B cell (primary cell): Measurements from ENCODE around the gene CPED1. TPM values are rescaled to one million over a fixed set of nuclear protein-coding genes. Genes with fewer than 3 reads are reported as not detected.

ENCODE experiments used
- ATAC-seq: fragments of 200-7000 bp; cut with Tn5 transposase; one replicate; pipeline ENCODE4 v1.10.0; 2021; ENCODE audit warnings: low read depth, mild to moderate bottlenecking, moderate number of reproducible peaks, moderate library complexity
- CTCF ChIA-PET: fragments of 350-600 bp; sonication (Branson Sonifier 250); formaldehyde crosslinking; loops from one replicate; lab custom pipeline; 2021; ENCODE audit warnings: antibody characterized with exemption, inconsistent platforms; lab: Charles Lee
- POLR2A ChIA-PET: fragments of 350-600 bp; sonication (Branson Sonifier 250); formaldehyde crosslinking; loops from one replicate; lab custom pipeline; 2021; ENCODE audit warnings: antibody characterized with exemption; lab: Charles Lee
- DNase-seq: peaks from one replicate; pipeline ENCODE4 v3.0.0; 2013
- H2AFZ ChIP-seq: 2 replicates; pipeline ENCODE4 v1.6.1; 2012; ENCODE audit warnings: mild to moderate bottlenecking, low read depth, low read length; ENCODE audit not compliant: insufficient read depth, poor library complexity, severe bottlenecking
- H3K27ac ChIP-seq, 2 donors: 1 replicate in 1 of 2; 2 replicates in 1 of 2; pipeline ENCODE4 v1.5.1; 2012 to 2013; ENCODE audit warnings: low read length in 2 of 2, mild to moderate bottlenecking in 2 of 2, moderate library complexity in 1 of 2
- H3K27me3 ChIP-seq, 4 experiments: fragments of 200-600 bp in 1 of 4; sonication (generic) in 1 of 4; replicated peaks in 1 of 4; 1 replicate in 2 of 4; 2 replicates in 2 of 4; pipeline versions ENCODE4 v1.6.1 to v1.7.0; 2013 to 2016; ENCODE audit warnings: low read length in 3 of 4, mild to moderate bottlenecking in 2 of 4, mixed read lengths in 1 of 4, moderate library complexity in 1 of 4; ENCODE audit not compliant: insufficient read depth in 4 of 4, control insufficient read depth in 3 of 4; ENCODE audit errors: control extremely low read depth in 1 of 4
- H3K36me3 ChIP-seq, 2 experiments: replicated peaks in 1 of 2; 1 replicate in 1 of 2; 2 replicates in 1 of 2; pipeline versions ENCODE4 v1.6.1 to v1.7.1; 2013; ENCODE audit warnings: low read length in 1 of 2; ENCODE audit not compliant: insufficient read depth in 2 of 2, control insufficient read depth in 1 of 2; ENCODE audit errors: control extremely low read depth in 1 of 2, extremely low read depth in 1 of 2
- H3K4me1 ChIP-seq, 2 donors: fragments of 200-600 bp in 1 of 2; sonication (generic) in 1 of 2; 1 replicate in 1 of 2; 2 replicates in 1 of 2; pipeline versions ENCODE4 v1.5.1 to v1.6.1; 2013 to 2017; ENCODE audit warnings: low read length in 2 of 2; ENCODE audit not compliant: control insufficient read depth in 2 of 2, insufficient read depth in 2 of 2
- H3K4me2 ChIP-seq: replicated peaks from 2 replicates; pipeline ENCODE3; 2012; ENCODE audit warnings: mild to moderate bottlenecking, low read depth, low read length; ENCODE audit not compliant: poor library complexity, severe bottlenecking
- H3K4me3 ChIP-seq, 5 experiments: fragments of 200-600 bp in 1 of 5; sonication (generic) in 1 of 5; 1 replicate in 3 of 5; 2 replicates in 2 of 5; pipeline versions ENCODE4 v1.5.1 to v1.7.0; 2011 to 2016; ENCODE audit warnings: low read length in 4 of 5, mild to moderate bottlenecking in 4 of 5, low read depth in 2 of 5, control low read depth in 1 of 5, moderate library complexity in 1 of 5; ENCODE audit not compliant: insufficient read depth in 1 of 5; ENCODE audit errors: control extremely low read depth in 1 of 5, extremely low read depth in 1 of 5
- H3K79me2 ChIP-seq: fragments of 200-600 bp; sonication (generic); one replicate; pipeline ENCODE4 v1.6.0; 2016; ENCODE audit warnings: low read length; ENCODE audit not compliant: control insufficient read depth, insufficient read depth
- H3K9ac ChIP-seq: fragments of 200-600 bp; sonication (generic); 2 replicates; pipeline ENCODE4 v1.6.1; 2017; ENCODE audit warnings: mild to moderate bottlenecking, low read length, moderate library complexity
- H3K9me3 ChIP-seq, 3 donors: one replicate each; pipeline versions ENCODE4 v1.6.1 to v1.7.1; 2013; ENCODE audit warnings: low read length in 2 of 3; ENCODE audit not compliant: control insufficient read depth in 2 of 3, insufficient read depth in 1 of 3; ENCODE audit errors: control extremely low read depth in 1 of 3
- H4K20me1 ChIP-seq: 2 replicates; pipeline ENCODE4 v1.6.0; 2012; ENCODE audit warnings: mild to moderate bottlenecking, low read length; ENCODE audit not compliant: insufficient read depth, control insufficient read depth, poor library complexity, severe bottlenecking
- H3K27ac Mint-ChIP-seq: one replicate; pipeline ENCODE4 v1.8.0; 2021; ENCODE audit warnings: mixed read lengths
- H3K27me3 Mint-ChIP-seq: one replicate; pipeline ENCODE4 v1.8.0; 2021; ENCODE audit warnings: mixed read lengths
- H3K4me1 Mint-ChIP-seq: one replicate; pipeline ENCODE4 v1.8.0; 2021; ENCODE audit warnings: mixed read lengths
- H3K4me3 Mint-ChIP-seq: one replicate; pipeline ENCODE4 v1.8.0; 2021; ENCODE audit warnings: mixed read lengths
- H3K9me3 Mint-ChIP-seq: one replicate; pipeline ENCODE4 v1.8.0; 2022; ENCODE audit warnings: mixed read lengths; ENCODE audit not compliant: insufficient read depth
- CTCF ChIP-seq: fragments of 200-600 bp; IDR thresholded peaks from one replicate; pipeline ENCODE4 v1.8.0; 2022; ENCODE audit warnings: antibody characterized with exemption, mild to moderate bottlenecking
- EZH2 ChIP-seq: IDR thresholded peaks from 2 replicates; pipeline ENCODE4 v1.6.1; 2012; ENCODE audit warnings: borderline replicate concordance, low read depth, mild to moderate bottlenecking, moderate library complexity, low read length; ENCODE audit not compliant: insufficient read depth, poor library complexity, severe bottlenecking
- WGBS: methylation state at CpG from one replicate; pipeline ENCODE4 v1.1.5; 2013; ENCODE audit warnings: missing lambda C conversion rate; ENCODE audit not compliant: insufficient coverage; 5-methylcytosine and 5-hydroxymethylcytosine counted together
- intact Hi-C: fragments of 100-400 bp; cut with micrococcal nuclease; formaldehyde crosslinking; loops from one replicate; pipeline ENCODE4 v1.10.0; 2022
- polyA plus RNA-seq: library from polyadenylated mRNA; depleted of rRNA; stranded (reverse); fragments of >200 nt; gene quantifications from 2 replicates; pipeline ENCODE4 v1.2.3, GENCODE V29; 2012
- total RNA-seq, 2 donors: library from RNA; stranded (reverse); fragments of 120-200 nt in 1 of 2; gene quantifications; 1 replicate in 1 of 2; 2 replicates in 1 of 2; pipeline versions ENCODE4 v1.2.3 to v1.2.4, GENCODE V29; 2013 to 2022

The CPED1 gene
- total and polyA plus RNA-seq, 2 donors (not counting 1 experiment from before 2014, with no cell fraction given), result 0.44 to 3.8 TPM

DNA sequence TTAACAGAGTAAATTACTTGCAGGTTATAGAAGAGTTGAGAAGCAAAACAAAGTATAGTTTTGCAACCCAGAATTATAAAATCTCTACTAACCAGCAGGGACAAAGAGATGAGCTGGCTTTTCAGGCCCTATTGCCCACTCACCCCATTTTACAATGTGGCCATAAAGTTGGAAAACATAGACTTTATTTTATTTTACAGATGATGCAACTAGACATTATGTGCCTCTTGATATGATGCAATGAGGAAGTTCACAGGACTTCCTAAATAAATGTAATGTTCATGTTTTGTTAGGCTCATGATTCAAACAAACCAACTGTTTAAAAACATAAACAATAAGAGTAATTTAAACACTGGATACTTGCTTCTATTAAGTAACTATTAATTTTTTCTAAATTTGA lies 199.2 kb downstream of the CPED1 start:
- DNase-seq (no peak), ATAC-seq (no peak)
- H3K27ac ChIP-seq, result no peak overlapping the region
- no peaks in the 10 kb centered on the region for H3K27me3 Mint-ChIP-seq
- H3K9ac ChIP-seq, result no peak overlapping the region
- peaks cover 7% of the 10 kb centered on the region for H3K9me3 Mint-ChIP-seq
- peak overlapping the region; percentile 4 for H3K4me2 ChIP-seq
- H2AFZ ChIP-seq, result no peak overlapping the region
- H3K4me1 ChIP-seq, result peaks cover 25 to 38% of the 10 kb centered on the region in 2 donors
- no peaks in the 10 kb centered on the region for H3K27me3 ChIP-seq
- peaks cover 6 to 11% (median 9%) of the 10 kb centered on the region in 3 donors for H3K9me3 ChIP-seq
- H3K27ac Mint-ChIP-seq, result no peak overlapping the region
- intact Hi-C loops, result no loop called here
- TF ChIP-seq EZH2, result no peak
- TF ChIP-seq CTCF, result no peak
- H3K79me2 ChIP-seq, result no peaks in the 10 kb centered on the region
- no peak overlapping the region for H3K4me3 Mint-ChIP-seq
- H3K4me1 Mint-ChIP-seq, result peaks cover 54% of the 10 kb centered on the region
- POLR2A ChIA-PET, result no interaction called here
- CTCF ChIA-PET, result no interaction called here
- H4K20me1 ChIP-seq, result no peaks in the 10 kb centered on the region
- H3K36me3 ChIP-seq, result no peaks in the 10 kb centered on the region
- H3K4me3 ChIP-seq, result peak overlapping the region in 1 of 5 experiments; percentile 13

DNA sequence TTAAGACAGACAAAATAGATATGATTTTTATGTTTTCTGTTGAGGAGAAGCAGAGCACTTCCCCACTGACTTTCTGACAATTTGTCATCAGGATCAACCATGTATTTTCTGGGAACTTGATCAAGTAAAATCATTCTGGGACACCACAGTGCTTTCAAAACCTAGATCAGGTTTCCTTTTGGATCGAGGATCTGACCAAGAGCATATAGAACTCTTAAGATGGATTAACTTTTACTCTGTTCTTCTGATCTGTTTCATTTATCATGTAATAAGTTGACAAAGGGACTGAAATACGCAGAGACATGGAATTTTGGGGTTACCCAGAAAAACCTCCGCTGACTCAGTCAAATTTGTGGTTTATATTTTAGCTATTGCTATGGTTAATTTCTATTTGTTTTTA lies 204.3 kb downstream of the CPED1 start:
- CTCF ChIA-PET, result interaction anchor here (1.0 kb wide), 1 partner anchor 137 kb away, joined by 4 read pairs; no protein-coding TSS in a partner anchor
- H3K27ac Mint-ChIP-seq, result peak overlapping the region; percentile 66
- H3K27me3 Mint-ChIP-seq, result no peaks in the 10 kb centered on the region
- Histone ChIP-seq H3K4me2 (no peak overlapping the region), H3K4me1 (peaks cover 0 to 5% of the 10 kb centered on the region in 2 donors), H3K4me3 (peak overlapping the region in 1 of 5 experiments; percentile 3), H3K9ac (no peak overlapping the region), H3K27ac (peak overlapping the region in 1 of 2 donors; percentile 18), H3K79me2 (no peaks in the 10 kb centered on the region), H3K27me3 (no peaks in the 10 kb centered on the region), H3K36me3 (no peaks in the 10 kb centered on the region), H3K9me3 (peaks cover 6 to 11% (median 9%) of the 10 kb centered on the region in 3 donors), H2AFZ (no peak overlapping the region), H4K20me1 (no peaks in the 10 kb centered on the region)
- TF ChIP-seq EZH2 (no peak), CTCF (no peak)
- no peak for DNase-seq
- intact Hi-C loops, result no loop called here
- ATAC-seq, result no peak
- no CpG with 5 or more reads among the region's 3 CpGs for WGBS
- POLR2A ChIA-PET, result no interaction called here
- H3K4me3 Mint-ChIP-seq, result peak overlapping the region; percentile 8
- H3K9me3 Mint-ChIP-seq, result peaks cover 7% of the 10 kb centered on the region
- peaks cover 42% of the 10 kb centered on the region for H3K4me1 Mint-ChIP-seq
